SK-N-SH (cell line): ENCODE measurements around the gene NDUFS8. TPM values are rescaled to one million over a fixed set of nuclear protein-coding genes. Genes with fewer than 3 reads are reported as not detected.

Experiments
- CTCF ChIA-PET: fragments of 300-600, 350-600 bp; formaldehyde crosslinking; extraction: SDS; loops from one replicate; lab custom pipeline; 2021; lab: Yijun Ruan, JAX
- POLR2A ChIA-PET: fragments of 350-600 bp; sonication (Branson Sonifier 250); formaldehyde crosslinking; extraction: SDS; loops from one replicate; lab custom pipeline; 2020; ENCODE audit warnings: antibody characterized with exemption, inconsistent platforms; lab: Yijun Ruan, JAX
- DNase-seq: peaks from one replicate; pipeline ENCODE4 v3.0.0; 2012
- H2AFZ ChIP-seq: fragments of 200-600 bp; sonication (generic); 2 replicates; pipeline ENCODE4 v1.8.1; 2016; ENCODE audit warnings: antibody characterized with exemption, mild to moderate bottlenecking, low read depth
- H3F3A ChIP-seq: fragments of 200-600 bp; sonication (generic); replicated peaks from 2 replicates; pipeline ENCODE3; 2016; ENCODE audit warnings: antibody characterized with exemption, mild to moderate bottlenecking; ENCODE audit not compliant: insufficient read depth
- H3K27ac ChIP-seq, 2 experiments: fragments of 200-500 bp in 1 of 2; fragments of 200-600 bp in 1 of 2; sonication (Bioruptor generic) in 1 of 2; sonication (generic), shearing (Covaris generic) in 1 of 2; 2 replicates each; pipeline versions ENCODE4 v1.5.1 to v1.6.1; 2014 to 2016; ENCODE audit warnings: low read depth in 2 of 2, inconsistent platforms in 1 of 2, low read length in 1 of 2, mild to moderate bottlenecking in 1 of 2, mixed read lengths in 1 of 2
- H3K27me3 ChIP-seq: fragments of 200-600 bp; sonication (generic), shearing (Covaris generic); 2 replicates; pipeline ENCODE4 v1.6.1; 2016; ENCODE audit warnings: mixed run types; ENCODE audit not compliant: insufficient read depth
- H3K36me3 ChIP-seq, 2 experiments: fragments of 200-500 bp in 1 of 2; fragments of 200-600 bp in 1 of 2; sonication (Bioruptor generic) in 1 of 2; sonication (generic) in 1 of 2; replicated peaks in 1 of 2; 2 replicates each; pipeline versions ENCODE3 to v1.5.1; 2014 to 2016; ENCODE audit warnings: low read length in 1 of 2, mild to moderate bottlenecking in 1 of 2; ENCODE audit not compliant: insufficient read depth in 2 of 2, control insufficient read depth in 1 of 2
- H3K4me1 ChIP-seq, 2 experiments: fragments of 200-500 bp in 1 of 2; fragments of 200-600 bp in 1 of 2; sonication (Bioruptor generic) in 1 of 2; sonication (generic), shearing (Covaris generic) in 1 of 2; 2 replicates each; pipeline versions ENCODE4 v1.5.1 to v1.6.1; 2014 to 2016; ENCODE audit warnings: low read depth in 1 of 2, low read length in 1 of 2, mixed run types in 1 of 2; ENCODE audit not compliant: insufficient read depth in 2 of 2, control insufficient read depth in 1 of 2
- H3K4me2 ChIP-seq: fragments of 200-600 bp; sonication (generic), shearing (Covaris generic); 2 replicates; pipeline ENCODE4 v1.6.1; 2017; ENCODE audit warnings: mixed run types
- H3K4me3 ChIP-seq, 2 experiments: fragments of 200-500 bp in 1 of 2; fragments of 200-600 bp in 1 of 2; sonication (Bioruptor generic) in 1 of 2; sonication (generic), shearing (Covaris generic) in 1 of 2; 2 replicates each; pipeline versions ENCODE4 v1.5.1 to v1.8.1; 2014 to 2016; ENCODE audit warnings: low read depth in 2 of 2, inconsistent platforms in 1 of 2, low read length in 1 of 2, mild to moderate bottlenecking in 1 of 2, mixed read lengths in 1 of 2, moderate library complexity in 1 of 2
- H3K79me2 ChIP-seq: fragments of 200-600 bp; sonication (generic); 2 replicates; pipeline ENCODE4 v1.8.1; 2017; ENCODE audit warnings: mild to moderate bottlenecking; ENCODE audit not compliant: insufficient read depth
- H3K9ac ChIP-seq: fragments of 200-600 bp; sonication (generic); 2 replicates; pipeline ENCODE4 v1.6.1; 2017; ENCODE audit warnings: mixed run types
- H3K9me2 ChIP-seq: fragments of 200-600 bp; sonication (generic); 2 replicates; pipeline ENCODE4 v1.6.1; 2017; ENCODE audit warnings: mixed run types
- H3K9me3 ChIP-seq: fragments of 200-600 bp; sonication (generic); 2 replicates; pipeline ENCODE4 v1.6.1; 2017; ENCODE audit warnings: mixed run types, mild to moderate bottlenecking, moderate library complexity
- H4K20me1 ChIP-seq: fragments of 200-600 bp; sonication (generic); 2 replicates; pipeline ENCODE4 v1.6.1; 2017; ENCODE audit warnings: mild to moderate bottlenecking, mixed run types; ENCODE audit not compliant: insufficient read depth
- CHD2 ChIP-seq: fragments of 150-350 bp; IDR thresholded peaks from 2 replicates; pipeline ENCODE4 v1.6.1; 2018; ENCODE audit warnings: low read length; ENCODE audit not compliant: partially characterized antibody
- ELF1 ChIP-seq: IDR thresholded peaks from 2 replicates; pipeline ENCODE4 v1.4.0; 2012
- FOXM1 ChIP-seq: IDR thresholded peaks from 2 replicates; pipeline ENCODE4 v1.4.0; 2012; ENCODE audit warnings: low read depth, mild to moderate bottlenecking
- MEF2A ChIP-seq: IDR thresholded peaks from 2 replicates; pipeline ENCODE4 v1.4.0; 2012; ENCODE audit warnings: low read depth, borderline replicate concordance
- MXI1 ChIP-seq: IDR thresholded peaks from 2 replicates; pipeline ENCODE4 v1.6.1; 2012; ENCODE audit warnings: mild to moderate bottlenecking, low read depth, low read length, improper control_type of control experiment
- NFIC ChIP-seq: IDR thresholded peaks from 2 replicates; pipeline ENCODE4 v1.4.0; 2012; ENCODE audit warnings: borderline replicate concordance
- RAD21 ChIP-seq: IDR thresholded peaks from 2 replicates; pipeline ENCODE4 v1.6.1; 2012; ENCODE audit warnings: mild to moderate bottlenecking, low read length
- RCOR1 ChIP-seq: fragments of 150-350 bp; IDR thresholded peaks from 2 replicates; pipeline ENCODE4 v1.6.1; 2017; ENCODE audit warnings: antibody characterized with exemption, low read length
- WGBS: methylation state at CpG from one replicate; pipeline ENCODE4 v1.1.6; 2017; ENCODE audit warnings: low lambda C conversion rate; 5-methylcytosine and 5-hydroxymethylcytosine counted together
- polyA plus RNA-seq, 3 experiments: library from polyadenylated mRNA; depleted of rRNA; stranded (reverse); fragments of >200 nt; gene quantifications; 2 replicates each; pipeline ENCODE4 v1.2.3, GENCODE V29; 2012
- TF ChIP-seq, protein P1 (sequence below): IDR thresholded peaks from 2 replicates; pipeline ENCODE4 v1.4.0; 2012; ENCODE audit warnings: low read depth, borderline replicate concordance
- TF ChIP-seq, protein P2 (sequence below): IDR thresholded peaks from 2 replicates; pipeline ENCODE4 v1.4.0; 2012; ENCODE audit warnings: low read depth
- TF ChIP-seq, protein P3 (sequence below): fragments of 150-350 bp; IDR thresholded peaks from 2 replicates; pipeline ENCODE4 v1.6.1; 2016; ENCODE audit warnings: mild to moderate bottlenecking, low read depth, low read length
- TF ChIP-seq, protein P4 (sequence below): IDR thresholded peaks from 2 replicates; pipeline ENCODE4 v1.6.1; 2012; ENCODE audit warnings: mild to moderate bottlenecking, low read depth, low read length, moderate library complexity

The NDUFS8 gene
- polyA plus RNA-seq, 1 of the 3 experiments (the other 2 are of a cell fraction), result 123 TPM

DNA sequence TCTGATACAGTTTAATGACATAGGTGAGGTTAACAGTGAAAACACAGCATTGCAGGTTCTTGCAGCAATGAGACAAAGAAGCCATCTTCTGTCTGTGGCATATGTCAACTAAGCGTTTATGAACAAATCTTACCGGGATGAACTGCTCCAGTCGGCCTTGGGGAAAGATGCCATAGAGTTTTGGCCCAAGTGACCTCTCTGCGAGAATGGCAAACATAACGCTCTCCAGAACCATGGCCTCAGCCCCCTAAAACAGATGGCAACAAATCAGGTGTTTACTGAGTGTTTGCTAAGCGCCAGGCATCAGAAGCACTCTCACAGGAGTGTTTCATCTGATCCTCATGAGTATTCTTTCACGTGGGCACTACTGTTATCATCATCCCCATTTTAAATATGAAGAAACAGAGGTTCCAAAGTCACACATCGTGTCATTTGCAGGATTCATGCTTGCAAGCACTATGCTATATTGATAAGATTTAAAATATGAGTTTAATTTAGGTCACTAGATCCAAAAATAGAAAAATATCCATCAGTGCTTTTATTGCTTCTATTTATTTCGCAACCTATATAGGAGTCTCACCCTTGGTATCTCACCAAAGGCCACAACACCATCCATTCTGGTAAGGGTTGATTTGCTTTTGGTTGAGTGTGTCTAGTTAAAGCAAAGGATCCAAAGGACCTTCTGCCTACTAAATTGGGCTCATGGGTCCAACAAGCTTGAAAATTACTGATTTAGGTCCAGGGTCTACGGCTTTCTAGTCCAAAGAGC lies 44.3 kb downstream of the NDUFS8 start:
- H3K9ac ChIP-seq, result no peak overlapping the region
- H3K36me3 ChIP-seq, result peaks cover 10 to 13% of the 10 kb centered on the region in 2 experiments
- no peak overlapping the region for H3K4me2 ChIP-seq
- POLR2A ChIA-PET, result no interaction called here
- H4K20me1 ChIP-seq, result no peaks in the 10 kb centered on the region
- H3K27ac ChIP-seq, result no peak overlapping the region
- no peak for TF ChIP-seq MXI1
- no peak for TF ChIP-seq RCOR1
- TF ChIP-seq, protein P1, sequence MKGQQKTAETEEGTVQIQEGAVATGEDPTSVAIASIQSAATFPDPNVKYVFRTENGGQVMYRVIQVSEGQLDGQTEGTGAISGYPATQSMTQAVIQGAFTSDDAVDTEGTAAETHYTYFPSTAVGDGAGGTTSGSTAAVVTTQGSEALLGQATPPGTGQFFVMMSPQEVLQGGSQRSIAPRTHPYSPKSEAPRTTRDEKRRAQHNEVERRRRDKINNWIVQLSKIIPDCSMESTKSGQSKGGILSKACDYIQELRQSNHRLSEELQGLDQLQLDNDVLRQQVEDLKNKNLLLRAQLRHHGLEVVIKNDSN, result no peak
- TF ChIP-seq, protein P2, sequence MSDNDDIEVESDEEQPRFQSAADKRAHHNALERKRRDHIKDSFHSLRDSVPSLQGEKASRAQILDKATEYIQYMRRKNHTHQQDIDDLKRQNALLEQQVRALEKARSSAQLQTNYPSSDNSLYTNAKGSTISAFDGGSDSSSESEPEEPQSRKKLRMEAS, result no peak
- no peak for TF ChIP-seq FOXM1
- TF ChIP-seq CHD2, result no peak
- TF ChIP-seq, protein P3, sequence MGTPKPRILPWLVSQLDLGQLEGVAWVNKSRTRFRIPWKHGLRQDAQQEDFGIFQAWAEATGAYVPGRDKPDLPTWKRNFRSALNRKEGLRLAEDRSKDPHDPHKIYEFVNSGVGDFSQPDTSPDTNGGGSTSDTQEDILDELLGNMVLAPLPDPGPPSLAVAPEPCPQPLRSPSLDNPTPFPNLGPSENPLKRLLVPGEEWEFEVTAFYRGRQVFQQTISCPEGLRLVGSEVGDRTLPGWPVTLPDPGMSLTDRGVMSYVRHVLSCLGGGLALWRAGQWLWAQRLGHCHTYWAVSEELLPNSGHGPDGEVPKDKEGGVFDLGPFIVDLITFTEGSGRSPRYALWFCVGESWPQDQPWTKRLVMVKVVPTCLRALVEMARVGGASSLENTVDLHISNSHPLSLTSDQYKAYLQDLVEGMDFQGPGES, result no peak
- TF ChIP-seq, protein P4, sequence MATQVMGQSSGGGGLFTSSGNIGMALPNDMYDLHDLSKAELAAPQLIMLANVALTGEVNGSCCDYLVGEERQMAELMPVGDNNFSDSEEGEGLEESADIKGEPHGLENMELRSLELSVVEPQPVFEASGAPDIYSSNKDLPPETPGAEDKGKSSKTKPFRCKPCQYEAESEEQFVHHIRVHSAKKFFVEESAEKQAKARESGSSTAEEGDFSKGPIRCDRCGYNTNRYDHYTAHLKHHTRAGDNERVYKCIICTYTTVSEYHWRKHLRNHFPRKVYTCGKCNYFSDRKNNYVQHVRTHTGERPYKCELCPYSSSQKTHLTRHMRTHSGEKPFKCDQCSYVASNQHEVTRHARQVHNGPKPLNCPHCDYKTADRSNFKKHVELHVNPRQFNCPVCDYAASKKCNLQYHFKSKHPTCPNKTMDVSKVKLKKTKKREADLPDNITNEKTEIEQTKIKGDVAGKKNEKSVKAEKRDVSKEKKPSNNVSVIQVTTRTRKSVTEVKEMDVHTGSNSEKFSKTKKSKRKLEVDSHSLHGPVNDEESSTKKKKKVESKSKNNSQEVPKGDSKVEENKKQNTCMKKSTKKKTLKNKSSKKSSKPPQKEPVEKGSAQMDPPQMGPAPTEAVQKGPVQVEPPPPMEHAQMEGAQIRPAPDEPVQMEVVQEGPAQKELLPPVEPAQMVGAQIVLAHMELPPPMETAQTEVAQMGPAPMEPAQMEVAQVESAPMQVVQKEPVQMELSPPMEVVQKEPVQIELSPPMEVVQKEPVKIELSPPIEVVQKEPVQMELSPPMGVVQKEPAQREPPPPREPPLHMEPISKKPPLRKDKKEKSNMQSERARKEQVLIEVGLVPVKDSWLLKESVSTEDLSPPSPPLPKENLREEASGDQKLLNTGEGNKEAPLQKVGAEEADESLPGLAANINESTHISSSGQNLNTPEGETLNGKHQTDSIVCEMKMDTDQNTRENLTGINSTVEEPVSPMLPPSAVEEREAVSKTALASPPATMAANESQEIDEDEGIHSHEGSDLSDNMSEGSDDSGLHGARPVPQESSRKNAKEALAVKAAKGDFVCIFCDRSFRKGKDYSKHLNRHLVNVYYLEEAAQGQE, result no peak
- TF ChIP-seq, all 33 proteins: peak for 0
- Histone ChIP-seq H3K27me3 (no peaks in the 10 kb centered on the region), H3F3A (no peaks in the 10 kb centered on the region), H3K79me2 (no peaks in the 10 kb centered on the region), H2AFZ (no peak overlapping the region), H3K4me3 (no peak overlapping the region), H3K9me2 (no peaks in the 10 kb centered on the region), H3K9me3 (no peaks in the 10 kb centered on the region), H3K4me1 (no peaks in the 10 kb centered on the region)
- 92% methylated on average over 10 of the region's 10 CpGs for WGBS
- CTCF ChIA-PET, result no interaction called here
- no peak for DNase-seq

DNA sequence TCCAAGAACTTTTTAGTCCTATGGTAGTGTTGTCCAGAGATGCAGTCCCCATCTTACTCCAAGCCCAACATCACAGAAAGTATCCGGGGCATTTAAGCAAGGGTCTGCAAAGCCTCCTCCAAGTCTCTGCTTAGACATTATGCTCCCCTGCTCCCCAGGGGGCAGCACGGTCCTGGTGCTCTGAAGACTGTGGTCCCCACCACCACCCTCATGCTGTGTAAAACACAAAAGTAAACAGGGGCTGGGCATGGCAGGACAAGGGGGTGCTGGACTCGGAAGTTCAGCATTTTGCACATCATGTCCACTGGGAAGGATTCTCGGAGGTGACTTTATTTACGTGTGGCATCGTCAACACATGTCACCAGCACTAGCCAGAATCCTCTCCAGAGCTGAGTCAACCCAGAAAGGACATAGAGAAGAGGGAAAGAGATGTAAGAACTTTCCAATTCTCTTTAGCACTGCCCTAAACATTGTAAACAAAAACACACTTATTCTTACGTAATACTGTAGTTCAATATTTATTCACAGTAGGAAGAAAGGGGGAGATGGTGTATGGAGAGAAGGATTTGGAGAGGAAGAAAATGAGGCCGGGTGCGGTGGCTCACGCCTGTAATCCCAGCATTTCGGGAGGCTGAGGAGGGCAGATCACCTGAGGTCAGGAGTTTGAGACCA lies 46.0 kb downstream of the NDUFS8 start:
- H3K9me3 ChIP-seq, result no peaks in the 10 kb centered on the region
- POLR2A ChIA-PET, result no interaction called here
- no peaks in the 10 kb centered on the region for H3K9me2 ChIP-seq
- no peak for TF ChIP-seq NFIC
- TF ChIP-seq MEF2A, result no peak
- TF ChIP-seq ELF1, result no peak
- peak; percentile 20 for TF ChIP-seq RAD21
- TF ChIP-seq, protein P4, result no peak
- peak; percentile 32 for DNase-seq
- no peak overlapping the region for H3K27ac ChIP-seq
- no peaks in the 10 kb centered on the region for H3K4me1 ChIP-seq
- no peaks in the 10 kb centered on the region for H3K27me3 ChIP-seq
- H3K79me2 ChIP-seq, result no peaks in the 10 kb centered on the region
- no peak overlapping the region for H3K4me2 ChIP-seq
- no peak overlapping the region for H2AFZ ChIP-seq
- H4K20me1 ChIP-seq, result no peaks in the 10 kb centered on the region
- H3K4me3 ChIP-seq, result no peak overlapping the region
- peaks cover 2 to 12% of the 10 kb centered on the region in 2 experiments for H3K36me3 ChIP-seq
- no peaks in the 10 kb centered on the region for H3F3A ChIP-seq
- CTCF ChIA-PET, result no interaction called here
- H3K9ac ChIP-seq, result no peak overlapping the region
- 84% methylated on average over 11 of the region's 11 CpGs for WGBS
